ENCODE data around the gene MTIF2. TPM values are rescaled to one million over a fixed set of nuclear protein-coding genes. Genes with fewer than 3 reads are reported as not detected.
"Not testable (repeated sequence)": the region's sequence is repeated elsewhere in the genome, so short reads cannot be mapped to it uniquely, and the experiment has no call there.

Gene MTIF2
- total and polyA plus RNA-seq, 9 of the 15 experiments (the other 6 are each of a cell fraction or from before 2014, with no cell fraction given) = 58.7 to 143 (median 105) TPM

- POLR2A ChIA-PET; CTCF ChIA-PET (ENCODE audit: low intra/inter-chr PET ratio); H3K4me1 ChIP-seq (replicated peaks in 1 of 2; ENCODE audit: control insufficient read depth in 2 of 2, insufficient read depth in 2 of 2, low read length in 2 of 2); H3K4me3 ChIP-seq; ATAC-seq; DNase-seq (ENCODE audit: extremely low read depth in 1 of 4, low spot score in 3 of 4); H3K9me1 ChIP-seq (ENCODE audit: control insufficient read depth, insufficient read depth, low read length); H3K9me3 ChIP-seq (replicated peaks; ENCODE audit: control insufficient read depth, insufficient read depth, low read depth, low read length); BruUV-seq (replicated peaks); H4K20me1 ChIP-seq (replicated peaks; ENCODE audit: control insufficient read depth, insufficient read depth, low read length); H3K27me3 ChIP-seq (ENCODE audit: control insufficient read depth in 2 of 2, insufficient read depth in 2 of 2, low read length in 2 of 2); H3K4me2 ChIP-seq (ENCODE audit: insufficient read depth, low read length); in situ Hi-C loops (cut with MboI); H2AFZ ChIP-seq (ENCODE audit: low read depth, low read length); H3K27ac ChIP-seq (ENCODE audit: extremely low read depth, low read depth, low read length); intact Hi-C loops (cut with micrococcal nuclease); H3K9ac ChIP-seq (ENCODE audit: insufficient read depth in 1 of 2, low read depth in 2 of 2, low read length in 2 of 2); H3K79me2 ChIP-seq (ENCODE audit: control insufficient read depth, insufficient read depth, low read length); FAIRE-seq; TF ChIP-seq CEBPG (CRISPR knock-in tag; IDR thresholded peaks at IDR 0.05): not testable (repeated sequence)
- peak in 1 of 2 experiments; percentile 45; a peak in 1 of 4 replicates for TF ChIP-seq CEBPG (tag; conservative IDR thresholded peaks at IDR 0.05 in 1 of 2, IDR thresholded peaks at IDR 0.05 in 1 of 2)
- TF ChIP-seq SMAD4 (CRISPR knock-in tag; conservative IDR thresholded peaks at IDR 0.05) = 0 out of 2 replicates have a peak, but pooled peaks have one; percentile 24
- TF ChIP-seq RAD51 (IDR thresholded peaks at IDR 0.05; ENCODE audit: borderline replicate concordance, low read depth) = peak; percentile 24; the same call in 1 of the 2 replicates
- 0 out of 2 replicates have a peak, but pooled peaks have one; percentile 18 for TF ChIP-seq BHLHE40 (IDR thresholded peaks at IDR 0.05; ENCODE audit: low read length)
- peak; percentile 86 for TF ChIP-seq NFIC (IDR thresholded peaks at IDR 0.05)
- peak; percentile 16; the same call in 1 of the 2 replicates for TF ChIP-seq TCF3 (CRISPR knock-in tag; IDR thresholded peaks at IDR 0.05)
- TF ChIP-seq USF1 (CRISPR knock-in tag; IDR thresholded peaks at IDR 0.05) = peak; percentile 53
- peak; percentile 75; the same call in 1 of the 2 replicates for TF ChIP-seq CEBPB (tag; IDR thresholded peaks at IDR 0.05)
- 0 out of 2 replicates have a peak, but pooled peaks have one; percentile 21 for TF ChIP-seq IRF9 (tag; IDR thresholded peaks at IDR 0.05)
- 0 out of 2 replicates have a peak, but pooled peaks have one; percentile 33 for TF ChIP-seq CXXC5 (CRISPR knock-in tag; IDR thresholded peaks at IDR 0.05)
- 64% methylated on average over 7 of the region's 8 CpGs for WGBS (ENCODE audit: insufficient coverage, low coverage, missing lambda C conversion rate)
- H3K36me3 ChIP-seq (ENCODE audit: control insufficient read depth, insufficient read depth, low read length) = peaks cover 78% of the 10 kb centered on the region
These were observed 27.4 kb downstream of the MTIF2 start for GRCh38 chr2:55241582-55241981.
